ENCODE data around the gene STXBP2.

The STXBP2 gene

DNA sequence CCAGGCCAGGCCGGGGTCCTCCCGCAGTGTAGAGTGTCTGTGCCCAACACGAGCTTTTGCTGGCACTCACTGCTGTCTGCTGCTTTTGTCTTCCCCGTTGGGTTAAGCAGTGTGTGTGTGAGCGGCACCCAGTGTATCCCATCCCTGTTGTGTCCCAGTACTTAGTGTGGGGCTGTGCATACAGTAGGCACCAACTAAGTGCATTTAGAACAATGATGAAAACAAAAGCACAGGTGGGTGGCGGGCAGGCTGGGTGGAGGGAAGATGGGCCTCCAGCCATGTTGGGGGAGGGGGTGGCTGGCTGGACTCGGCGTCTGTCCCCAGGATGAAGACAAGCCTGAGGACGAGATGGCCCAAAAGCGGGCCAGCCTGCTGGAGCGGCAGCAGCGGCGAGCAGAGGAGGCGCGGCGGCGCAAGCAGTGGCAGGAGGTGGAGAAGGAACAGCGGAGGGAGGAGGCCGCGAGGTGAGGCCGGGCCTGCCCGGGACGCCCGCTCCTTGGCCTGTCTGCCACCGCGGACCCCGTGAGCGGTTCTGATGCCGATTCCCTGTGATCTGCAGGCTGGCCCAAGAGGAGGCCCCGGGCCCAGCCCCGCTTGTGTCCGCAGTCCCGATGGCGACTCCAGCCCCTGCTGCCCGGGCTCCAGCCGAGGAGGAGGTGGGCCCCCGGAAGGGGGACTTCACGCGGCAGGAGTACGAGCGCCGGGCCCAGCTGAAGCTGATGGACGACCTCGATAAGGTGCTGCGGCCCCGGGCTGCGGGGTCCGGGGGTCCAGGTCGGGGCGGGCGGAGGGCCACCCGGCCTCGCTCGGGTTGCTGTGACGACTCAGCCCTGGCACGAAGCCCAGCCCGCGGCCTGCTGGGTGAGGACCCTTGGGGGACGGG, 21.8 kb upstream of the STXBP2 start:
- DNase-seq: no peak

DNA sequence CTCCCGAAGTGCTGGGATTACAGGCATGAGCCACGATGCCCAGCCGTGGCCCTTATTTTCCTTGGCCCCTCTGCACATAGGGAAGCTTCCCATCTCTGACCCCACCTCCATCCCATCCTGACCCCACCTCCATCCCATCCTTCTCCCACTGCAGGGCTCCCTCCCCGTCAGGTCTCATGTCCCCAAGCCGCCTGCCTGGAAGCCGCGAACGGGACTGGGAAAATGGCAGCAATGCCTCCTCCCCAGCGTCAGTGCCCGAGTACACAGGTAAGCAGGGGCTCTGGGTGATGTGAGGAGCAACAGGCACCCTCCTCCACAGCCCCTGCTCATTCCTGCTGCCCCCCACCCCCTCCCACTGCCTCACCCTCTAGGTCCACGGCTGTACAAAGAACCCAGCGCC, 19.7 kb upstream of the STXBP2 start:
- DNase-seq: no peak

DNA sequence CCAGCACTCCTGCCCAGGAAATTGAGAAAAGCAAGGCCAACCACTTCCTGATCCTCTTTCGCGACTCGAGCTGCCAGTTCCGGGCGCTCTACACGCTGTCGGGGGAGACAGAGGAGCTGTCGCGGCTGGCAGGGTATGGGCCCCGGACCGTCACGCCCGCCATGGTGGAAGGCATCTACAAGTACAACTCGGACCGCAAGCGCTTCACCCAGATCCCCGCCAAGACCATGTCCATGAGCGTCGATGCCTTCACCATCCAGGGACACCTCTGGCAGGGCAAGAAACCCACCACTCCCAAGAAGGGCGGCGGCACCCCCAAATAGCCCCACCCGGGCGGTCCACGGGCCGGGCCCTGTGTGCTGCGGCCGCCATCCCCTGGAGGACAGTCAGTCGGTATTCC, 19.2 kb upstream of the STXBP2 start:
- no peak for DNase-seq

- no peak for DNase-seq
Observed at GRCh38 chr19:7618348-7618747, 18.6 kb upstream of the STXBP2 start.

- no peak for DNase-seq
Observed at GRCh38 chr19:7618771-7619510, 18.0 kb upstream of the STXBP2 start.

DNA sequence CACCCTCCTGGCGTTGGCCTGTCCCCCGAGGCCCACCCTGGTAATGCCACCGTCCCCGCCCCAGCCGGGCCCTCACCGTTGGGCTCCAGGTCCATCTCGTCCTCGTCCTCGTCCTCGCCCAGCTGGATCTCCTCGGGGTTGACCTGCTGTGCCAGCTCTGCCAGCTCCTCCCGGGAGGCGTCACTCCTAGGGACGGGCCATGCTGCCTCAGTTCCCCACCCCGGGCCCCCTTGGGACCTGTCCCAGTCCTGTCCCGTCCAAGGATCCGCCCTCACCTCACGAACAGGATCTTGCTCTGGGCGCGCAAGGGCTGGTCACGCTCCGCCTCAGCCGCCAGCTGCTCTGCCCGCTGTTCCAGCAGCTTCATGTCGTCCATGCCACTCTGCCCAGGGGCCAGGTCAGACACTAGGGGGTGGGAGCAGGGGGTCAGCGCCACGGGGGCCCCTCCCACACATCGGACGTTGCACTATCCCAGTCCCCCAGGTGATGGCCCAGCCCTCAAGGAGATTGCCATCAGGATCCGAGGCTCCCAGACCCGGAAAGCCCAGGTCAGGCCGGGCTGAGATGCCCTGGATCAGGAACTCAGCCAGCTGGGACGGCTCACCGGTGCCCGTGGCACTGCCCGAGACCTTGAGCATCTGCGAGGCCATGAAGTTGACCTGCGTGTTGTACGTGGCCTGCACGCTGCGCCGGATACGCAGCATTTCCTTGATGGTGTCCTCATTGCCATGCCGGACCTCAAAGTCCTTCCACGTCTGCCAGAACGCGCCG, 17.1 kb upstream of the STXBP2 start:
- DNase-seq: no peak

GRCh38 chr19:7620442-7621412, 16.2 kb upstream of the STXBP2 start:
- no peak for DNase-seq

- DNase-seq: no peak
Observed at GRCh38 chr19:7622933-7623685, 13.8 kb upstream of the STXBP2 start.

- DNase-seq: no peak
Observed at GRCh38 chr19:7623725-7624603, 12.9 kb upstream of the STXBP2 start.

- DNase-seq: no peak
Observed at GRCh38 chr19:7624810-7625209, 12.1 kb upstream of the STXBP2 start.

DNA sequence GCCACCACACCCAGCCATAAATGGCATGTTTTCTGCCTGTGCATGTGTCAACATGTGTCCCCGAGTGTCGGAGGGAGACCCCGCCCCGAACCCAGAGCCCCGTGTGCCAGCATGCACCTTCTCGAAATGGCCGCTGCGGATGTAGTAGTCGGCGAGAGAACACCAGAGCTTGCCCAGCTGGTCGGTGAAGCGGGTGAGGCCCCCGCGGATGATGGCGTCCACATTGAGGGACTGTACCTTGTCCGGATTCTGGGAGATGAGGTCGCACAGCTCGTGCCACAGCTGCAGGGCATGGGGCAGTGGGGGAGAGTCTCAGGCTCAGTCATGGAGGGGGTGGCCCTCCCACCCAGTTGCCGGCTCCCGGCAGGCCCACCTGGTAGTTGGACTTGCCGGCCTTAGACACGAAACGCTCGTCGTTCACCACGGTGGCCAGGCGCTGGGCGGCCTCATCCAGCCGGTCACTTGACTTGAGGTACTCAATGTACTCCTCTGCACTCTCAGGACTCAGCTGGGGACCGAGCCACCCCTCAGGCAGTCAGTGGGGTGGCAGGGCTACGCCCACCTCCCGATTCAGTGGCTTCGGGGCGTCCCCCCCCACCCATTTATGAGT, 11.0 kb upstream of the STXBP2 start:
- DNase-seq: no peak

DNA sequence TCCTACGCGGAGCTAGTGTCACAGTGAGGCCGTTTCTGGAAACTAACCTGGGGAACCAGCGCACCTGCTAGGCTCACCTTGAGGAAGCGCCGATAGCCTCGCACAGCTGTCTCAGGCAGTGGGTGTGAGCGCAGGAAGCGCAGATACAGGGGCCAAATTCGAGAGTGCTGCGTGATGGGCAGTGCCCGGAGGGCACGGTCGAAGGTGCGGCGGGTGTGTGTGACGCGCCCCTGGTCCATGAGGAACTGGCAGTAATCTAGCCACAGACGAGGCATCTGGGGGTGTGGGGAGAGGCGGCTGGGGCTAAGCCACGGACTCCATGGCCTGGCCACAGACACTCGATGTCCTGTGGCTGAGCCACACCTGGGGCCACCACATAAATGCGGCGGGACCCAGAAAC, 9.7 kb upstream of the STXBP2 start:
- no peak for DNase-seq

DNA sequence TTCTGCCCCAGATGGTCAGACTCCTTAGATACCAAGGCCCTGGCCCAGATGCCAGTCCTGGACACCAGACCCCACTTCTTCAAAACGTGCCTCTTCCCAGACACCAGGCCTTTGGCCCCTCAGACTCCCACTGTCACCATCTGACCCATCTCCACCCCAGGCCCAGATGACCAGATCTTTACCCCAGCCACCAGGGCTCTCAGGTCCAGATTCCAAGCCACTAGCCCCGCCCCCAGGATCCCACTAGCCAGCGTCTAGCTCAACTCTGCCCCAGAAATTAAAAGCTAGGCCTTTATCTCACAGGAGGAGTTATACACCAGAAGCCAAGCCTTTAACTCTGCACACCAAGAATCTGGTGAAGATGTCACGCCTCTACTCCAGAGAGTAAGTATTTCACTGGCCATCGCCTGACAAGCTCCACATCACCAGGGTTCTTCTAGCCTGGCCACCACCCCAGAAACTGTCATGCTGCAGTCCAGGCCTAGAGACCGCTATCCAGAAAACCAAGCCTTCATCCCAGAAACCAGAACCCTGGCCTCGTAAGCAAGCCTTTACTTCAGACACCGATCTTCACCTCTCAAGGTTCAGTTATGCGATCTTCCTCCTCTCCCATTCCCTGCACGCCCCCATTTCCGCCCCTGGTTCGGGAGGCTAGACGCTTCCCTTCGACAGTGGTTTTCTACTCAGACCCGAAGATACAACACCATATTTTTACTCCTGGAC, 8.2 kb upstream of the STXBP2 start:
- no peak for DNase-seq

- peak; percentile 93 for DNase-seq
Observed at GRCh38 chr19:7629347-7630054, 7.4 kb upstream of the STXBP2 start, which contains the start of the genes PET100 and XAB2. Gene PET100 (plus strand): TSS chr19:7629793. CDS start chr19:7629834, 41 bp downstream. Gene XAB2 (minus strand): TSS chr19:7629545. CDS start chr19:7629527, 18 bp downstream.

- no peak for DNase-seq
Observed at GRCh38 chr19:7631577-7631976, 5.3 kb upstream of the STXBP2 start.

GRCh38 chr19:7632340-7633203, 4.3 kb upstream of the STXBP2 start:
- DNase-seq: no peak

GRCh38 chr19:7633698-7634097, 3.2 kb upstream of the STXBP2 start, which contains the start of gene PCP2:
Gene PCP2 (minus strand): TSS chr19:7633719. CDS start chr19:7633457, 262 bp downstream.
- no peak for DNase-seq
